Neuronal stem cell (in vitro differentiated cells): ENCODE data around the gene NRXN3.

Experiments
- DNase-seq: peaks from one replicate; pipeline ENCODE4 v3.0.0-alpha.2; 2013; ENCODE audit warnings: low spot score
- H2AFZ ChIP-seq: one replicate; pipeline ENCODE4 v1.6.1; 2013; ENCODE audit warnings: mild to moderate bottlenecking, low read length, inconsistent platforms
- H2AK5ac ChIP-seq: 2 replicates; pipeline ENCODE4 v1.6.1; 2013; ENCODE audit warnings: low read depth, mild to moderate bottlenecking, inconsistent platforms, low read length, moderate library complexity, mixed read lengths
- H2BK120ac ChIP-seq: 2 replicates; pipeline ENCODE4 v1.6.1; 2013; ENCODE audit warnings: low read depth, mild to moderate bottlenecking, inconsistent platforms, low read length, moderate library complexity, mixed read lengths
- H2BK12ac ChIP-seq: one replicate; pipeline ENCODE4 v1.6.1; 2013; ENCODE audit warnings: low read length, inconsistent platforms
- H2BK15ac ChIP-seq: 2 replicates; pipeline ENCODE4 v1.6.1; 2013; ENCODE audit warnings: mild to moderate bottlenecking, low read length, inconsistent platforms, mixed read lengths
- H2BK5ac ChIP-seq: one replicate; pipeline ENCODE4 v1.6.1; 2013; ENCODE audit warnings: inconsistent platforms, mild to moderate bottlenecking, low read length, moderate library complexity
- H3K14ac ChIP-seq: one replicate; pipeline ENCODE4 v1.6.1; 2013; ENCODE audit warnings: low read length, inconsistent platforms
- H3K18ac ChIP-seq: 2 replicates; pipeline ENCODE4 v1.6.1; 2013; ENCODE audit warnings: low read length, inconsistent platforms
- H3K23ac ChIP-seq: 2 replicates; pipeline ENCODE4 v1.6.1; 2013; ENCODE audit warnings: low read depth, mild to moderate bottlenecking, mixed read lengths, low read length, inconsistent platforms; ENCODE audit not compliant: poor library complexity
- H3K27ac ChIP-seq: replicated peaks from 3 replicates; pipeline ENCODE4 v1.5.1; 2013; ENCODE audit warnings: low read length, inconsistent platforms
- H3K27me3 ChIP-seq, 3 experiments: 2 replicates each; pipeline ENCODE4 v1.6.1; 2013; ENCODE audit warnings: low read length in 3 of 3, mild to moderate bottlenecking in 2 of 3, inconsistent platforms in 1 of 3, low read depth in 1 of 3, mixed read lengths in 1 of 3, moderate library complexity in 1 of 3; ENCODE audit not compliant: control insufficient read depth in 3 of 3, insufficient read depth in 3 of 3
- H3K36me3 ChIP-seq, 2 donors: replicated peaks in 1 of 2; 2 replicates each; pipeline ENCODE4 v1.6.1; 2013; ENCODE audit warnings: low read length in 2 of 2; ENCODE audit not compliant: control insufficient read depth in 2 of 2, insufficient read depth in 2 of 2
- H3K4ac ChIP-seq: 2 replicates; pipeline ENCODE4 v1.6.1; 2013; ENCODE audit warnings: inconsistent platforms, mild to moderate bottlenecking, low read length, moderate library complexity
- H3K4me1 ChIP-seq, 2 donors: 1 replicate in 1 of 2; 2 replicates in 1 of 2; pipeline ENCODE4 v1.6.1; 2013; ENCODE audit warnings: low read length in 2 of 2, low read depth in 1 of 2; ENCODE audit not compliant: control insufficient read depth in 2 of 2, insufficient read depth in 1 of 2
- H3K4me2 ChIP-seq: one replicate; pipeline ENCODE4 v1.6.1; 2013; ENCODE audit warnings: mild to moderate bottlenecking, low read length, inconsistent platforms; ENCODE audit not compliant: insufficient read depth, poor library complexity, severe bottlenecking
- H3K4me3 ChIP-seq, 2 donors: 2 replicates each; pipeline ENCODE4 v1.5.1; 2013; ENCODE audit warnings: low read length in 2 of 2, mild to moderate bottlenecking in 2 of 2, inconsistent platforms in 1 of 2, moderate library complexity in 1 of 2
- H3K79me1 ChIP-seq: one replicate; pipeline ENCODE4 v1.6.1; 2013; ENCODE audit warnings: low read depth, mild to moderate bottlenecking, inconsistent platforms, low read length, moderate library complexity
- H3K9ac ChIP-seq: one replicate; pipeline ENCODE4 v1.6.1; 2013; ENCODE audit warnings: mild to moderate bottlenecking, low read depth, low read length, inconsistent platforms; ENCODE audit not compliant: poor library complexity
- H3K9me3 ChIP-seq, 2 donors: replicated peaks in 1 of 2; 2 replicates each; pipeline versions ENCODE3 to v1.6.1; 2013; ENCODE audit warnings: low read length in 2 of 2, mild to moderate bottlenecking in 2 of 2, inconsistent platforms in 1 of 2, low read depth in 1 of 2, mixed read lengths in 1 of 2, moderate library complexity in 1 of 2; ENCODE audit not compliant: control insufficient read depth in 2 of 2, insufficient read depth in 1 of 2
- H4K8ac ChIP-seq: one replicate; pipeline ENCODE4 v1.6.1; 2013; ENCODE audit warnings: low read depth, mild to moderate bottlenecking, inconsistent platforms, low read length, moderate library complexity
- H4K91ac ChIP-seq: one replicate; pipeline ENCODE4 v1.6.1; 2013; ENCODE audit warnings: low read length, low read depth, mild to moderate bottlenecking, inconsistent platforms; ENCODE audit not compliant: poor library complexity
- WGBS, 2 donors: extraction: QIAGEN DNeasy Blood & Tissue Kit; methylation state at CpG; one replicate each; pipeline ENCODE4 v1.1.7; 2013; ENCODE audit warnings: missing lambda C conversion rate in 2 of 2, mixed read lengths in 1 of 2; ENCODE audit not compliant: insufficient read length in 2 of 2, insufficient replicate concordance in 1 of 2; ENCODE audit errors: extremely low coverage in 2 of 2; 5-methylcytosine and 5-hydroxymethylcytosine counted together

The NRXN3 gene

DNA sequence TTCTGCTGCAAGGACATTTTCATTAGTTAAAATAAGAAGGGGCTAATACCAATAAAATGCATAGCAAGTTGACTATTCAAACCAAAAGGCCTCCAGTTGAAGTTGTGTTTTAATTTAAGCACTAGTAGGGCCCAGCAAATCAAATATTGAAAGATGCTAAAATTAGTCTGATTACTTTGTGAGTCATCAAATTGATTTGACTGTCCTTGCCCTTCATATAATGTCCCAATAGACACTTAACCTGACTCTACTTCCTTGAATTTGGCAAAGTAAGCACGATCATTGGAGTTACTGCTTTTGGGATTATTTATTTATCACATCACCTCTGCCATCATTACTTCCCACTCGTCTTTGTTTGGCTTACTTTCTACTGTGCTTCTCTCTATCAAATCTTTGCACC is 1242.6 kb downstream of the NRXN3 start:
- Histone ChIP-seq H3K4me3 (no peak overlapping the region), H3K9ac (no peak overlapping the region), H3K4me2 (no peak overlapping the region), H3K27ac (no peak overlapping the region), H4K8ac (no peak overlapping the region), H2AK5ac (no peak overlapping the region), H3K4ac (no peak overlapping the region), H3K36me3 (no peaks in the 10 kb centered on the region), H3K79me1 (no peaks in the 10 kb centered on the region), H2BK15ac (no peak overlapping the region), H2BK12ac (no peak overlapping the region), H2AFZ (no peak overlapping the region), H4K91ac (no peak overlapping the region), H2BK120ac (no peak overlapping the region), H3K14ac (no peak overlapping the region), H3K4me1 (peaks cover 3 to 6% of the 10 kb centered on the region in 2 donors), H3K23ac (no peak overlapping the region), H3K18ac (no peak overlapping the region), H3K9me3 (no peaks in the 10 kb centered on the region), H3K27me3 (no peaks in the 10 kb centered on the region), H2BK5ac (no peak overlapping the region)
- no peak for DNase-seq
- WGBS, 2 donors = no CpG with 5 or more reads among the region's 2 CpGs

DNA sequence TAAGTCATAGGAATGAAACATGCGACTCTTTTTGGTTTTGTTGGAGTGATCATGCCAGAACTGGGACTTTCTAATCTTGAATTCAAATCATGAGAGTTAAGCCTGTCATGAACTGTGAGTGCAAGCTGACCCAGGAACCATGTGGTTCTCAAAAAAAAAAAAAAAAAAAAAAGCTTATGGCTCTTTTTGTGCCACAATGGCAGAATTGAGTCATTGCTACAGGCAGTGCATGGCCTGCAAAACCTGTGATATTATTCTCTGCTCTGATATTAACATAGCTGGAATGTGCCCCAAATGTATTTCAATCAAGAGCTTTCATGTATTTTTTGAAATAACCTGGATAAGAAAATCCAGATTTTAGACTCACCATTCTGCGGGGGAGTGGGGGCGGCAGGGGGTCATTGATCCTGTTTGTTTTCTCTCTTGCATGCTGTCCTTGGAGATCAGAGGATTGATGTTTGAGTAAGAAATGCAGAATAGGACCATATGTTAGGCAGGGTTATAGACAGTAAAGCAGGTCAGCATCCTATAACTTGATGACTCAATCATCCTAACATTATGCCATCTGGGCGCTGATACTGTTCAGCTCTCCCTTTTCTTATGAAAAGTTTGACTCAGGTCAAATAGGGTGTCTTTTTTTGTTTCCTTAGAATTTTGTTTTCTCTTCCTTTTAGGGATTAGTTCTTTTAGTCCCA is 1243.7 kb downstream of the NRXN3 start:
- no peak for DNase-seq
- no peak overlapping the region for H3K23ac ChIP-seq
- no peak overlapping the region for H2BK5ac ChIP-seq
- no peak overlapping the region for H3K18ac ChIP-seq
- H2AFZ ChIP-seq = no peak overlapping the region
- H3K4me2 ChIP-seq = no peak overlapping the region
- no CpG with 5 or more reads among the region's 4 CpGs for WGBS, 2 donors
- no peaks in the 10 kb centered on the region for H3K9me3 ChIP-seq
- no peaks in the 10 kb centered on the region for H3K36me3 ChIP-seq
- H4K91ac ChIP-seq = no peak overlapping the region
- H3K4me1 ChIP-seq = peaks cover 0 to 2% of the 10 kb centered on the region in 2 donors
- no peak overlapping the region for H3K9ac ChIP-seq
- H3K27ac ChIP-seq = no peak overlapping the region
- H3K79me1 ChIP-seq = no peaks in the 10 kb centered on the region
- no peaks in the 10 kb centered on the region for H3K27me3 ChIP-seq
- no peak overlapping the region for H4K8ac ChIP-seq
- no peak overlapping the region for H3K14ac ChIP-seq
- H2AK5ac ChIP-seq = no peak overlapping the region
- H2BK120ac ChIP-seq = no peak overlapping the region
- no peak overlapping the region for H3K4ac ChIP-seq
- no peak overlapping the region for H2BK15ac ChIP-seq
- no peak overlapping the region for H3K4me3 ChIP-seq
- H2BK12ac ChIP-seq = no peak overlapping the region

DNA sequence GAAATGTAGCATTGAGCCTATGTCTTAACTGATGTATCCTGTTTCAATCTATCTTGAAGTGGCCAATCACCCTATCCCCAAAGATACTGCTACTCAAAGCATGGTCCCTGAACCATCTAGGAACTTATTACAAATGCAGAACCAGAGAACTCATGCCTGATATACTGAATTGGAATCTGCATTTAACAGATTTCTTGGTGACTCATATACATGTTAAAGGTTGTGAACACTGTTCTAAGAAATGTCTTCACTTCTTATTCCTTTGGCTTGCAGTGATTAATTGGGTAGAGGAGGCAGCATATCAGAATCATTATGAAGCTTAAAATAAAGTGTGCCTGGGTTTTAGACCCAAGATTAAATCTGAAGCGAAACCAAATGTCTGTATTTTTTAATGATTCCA is 1245.6 kb downstream of the NRXN3 start:
- H3K27ac ChIP-seq = no peak overlapping the region
- no peak overlapping the region for H2BK120ac ChIP-seq
- H3K14ac ChIP-seq = no peak overlapping the region
- no peaks in the 10 kb centered on the region for H3K9me3 ChIP-seq
- H3K4ac ChIP-seq = no peak overlapping the region
- no peak overlapping the region for H2BK15ac ChIP-seq
- H3K9ac ChIP-seq = no peak overlapping the region
- H3K18ac ChIP-seq = no peak overlapping the region
- WGBS, 2 donors = no CpG with 5 or more reads among the region's 1 CpG
- no peaks in the 10 kb centered on the region for H3K27me3 ChIP-seq
- no peak overlapping the region for H4K8ac ChIP-seq
- H2BK12ac ChIP-seq = no peak overlapping the region
- no peak overlapping the region for H3K23ac ChIP-seq
- no peak overlapping the region for H2BK5ac ChIP-seq
- H3K4me1 ChIP-seq = no peaks in the 10 kb centered on the region
- H2AFZ ChIP-seq = no peak overlapping the region
- H2AK5ac ChIP-seq = no peak overlapping the region
- no peak overlapping the region for H4K91ac ChIP-seq
- H3K4me3 ChIP-seq = no peak overlapping the region
- no peak overlapping the region for H3K4me2 ChIP-seq
- H3K36me3 ChIP-seq = no peaks in the 10 kb centered on the region
- no peak for DNase-seq
- no peaks in the 10 kb centered on the region for H3K79me1 ChIP-seq

DNA sequence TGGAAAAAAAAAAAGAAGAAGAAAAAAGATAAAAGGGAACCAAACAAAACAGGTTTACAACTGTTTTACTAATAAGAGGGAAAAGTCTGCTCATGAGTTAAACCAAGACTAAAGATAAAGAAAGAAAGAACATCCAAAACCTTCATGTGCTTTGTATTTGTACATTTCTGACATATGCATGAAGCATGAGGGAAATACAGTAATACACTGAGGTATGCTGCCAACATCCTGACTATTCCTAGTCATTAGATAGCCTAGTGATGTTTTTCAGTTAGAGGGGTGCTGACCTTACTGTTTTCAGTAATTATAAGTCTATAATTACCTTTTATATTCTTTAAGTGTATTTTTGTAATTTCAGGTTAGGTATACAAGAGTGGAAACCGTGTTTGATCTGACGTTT is 1247.8 kb downstream of the NRXN3 start:
- no peak overlapping the region for H2BK12ac ChIP-seq
- no peak overlapping the region for H3K9ac ChIP-seq
- no peaks in the 10 kb centered on the region for H3K27me3 ChIP-seq
- H4K91ac ChIP-seq = no peak overlapping the region
- no peak overlapping the region for H3K27ac ChIP-seq
- no peak overlapping the region for H3K4me3 ChIP-seq
- no CpG with 5 or more reads among the region's 2 CpGs for WGBS, 2 donors
- H3K9me3 ChIP-seq = no peaks in the 10 kb centered on the region
- DNase-seq = no peak
- H2BK5ac ChIP-seq = no peak overlapping the region
- H2AFZ ChIP-seq = no peak overlapping the region
- no peak overlapping the region for H3K14ac ChIP-seq
- no peak overlapping the region for H3K4ac ChIP-seq
- no peaks in the 10 kb centered on the region for H3K79me1 ChIP-seq
- no peak overlapping the region for H2AK5ac ChIP-seq
- no peak overlapping the region for H3K23ac ChIP-seq
- no peak overlapping the region for H2BK15ac ChIP-seq
- H3K36me3 ChIP-seq = no peaks in the 10 kb centered on the region
- no peaks in the 10 kb centered on the region for H3K4me1 ChIP-seq
- H4K8ac ChIP-seq = no peak overlapping the region
- H3K18ac ChIP-seq = no peak overlapping the region
- H3K4me2 ChIP-seq = no peak overlapping the region
- H2BK120ac ChIP-seq = no peak overlapping the region
